HG03060 (cell line): ENCODE data around the gene GRM5.
"Not testable (repeated sequence)": the region's sequence is repeated elsewhere in the genome, so short reads cannot be mapped to it uniquely, and the experiment has no call there.

Source experiments
- ATAC-seq: cut with Tn5 transposase; IDR thresholded peaks from one replicate; pipeline ENCODE4 v1.9.1; 2021; ENCODE audit warnings: low read depth, moderate number of reproducible peaks; ENCODE audit not compliant: unreplicated experiment

The GRM5 gene

DNA sequence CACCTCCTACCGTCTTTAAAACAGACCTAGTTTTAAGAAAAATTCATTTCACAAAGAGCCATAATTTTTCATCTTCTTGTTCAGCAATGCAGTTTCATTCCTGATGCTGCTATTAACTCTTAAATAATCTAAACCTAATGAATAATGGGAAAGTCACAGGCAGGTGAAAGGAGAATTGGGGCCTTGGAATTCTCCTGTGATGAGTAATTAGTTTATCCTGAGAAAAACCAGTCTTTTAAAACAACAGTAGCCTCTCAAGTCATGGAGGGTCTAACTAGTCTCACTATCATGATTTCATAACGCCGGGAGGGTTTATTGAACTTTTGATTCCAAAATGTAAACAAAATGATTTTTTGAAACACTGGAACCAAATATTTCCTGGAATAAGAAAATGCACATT lies 86.8 kb downstream of the GRM5 start:
- ATAC-seq, result not testable (repeated sequence)

DNA sequence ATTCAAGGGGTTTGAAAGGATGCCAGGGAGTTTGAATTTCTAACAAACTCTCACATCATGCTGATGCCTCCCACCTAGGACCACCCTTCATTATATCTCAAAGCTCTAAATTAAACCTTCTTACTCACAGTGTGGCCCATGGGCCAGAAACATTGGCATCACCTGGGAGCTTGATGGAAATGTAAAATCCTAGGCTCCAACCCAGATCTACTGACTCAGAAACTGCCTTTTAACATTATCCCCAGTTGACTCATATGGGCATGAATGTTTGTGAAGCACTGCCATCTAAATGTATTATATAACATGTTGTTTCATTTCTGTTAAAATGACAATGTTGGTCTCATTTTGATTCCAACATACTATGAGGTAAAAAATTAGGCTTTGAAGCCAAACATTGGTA lies 90.3 kb downstream of the GRM5 start:
- ATAC-seq, result not testable (repeated sequence)

DNA sequence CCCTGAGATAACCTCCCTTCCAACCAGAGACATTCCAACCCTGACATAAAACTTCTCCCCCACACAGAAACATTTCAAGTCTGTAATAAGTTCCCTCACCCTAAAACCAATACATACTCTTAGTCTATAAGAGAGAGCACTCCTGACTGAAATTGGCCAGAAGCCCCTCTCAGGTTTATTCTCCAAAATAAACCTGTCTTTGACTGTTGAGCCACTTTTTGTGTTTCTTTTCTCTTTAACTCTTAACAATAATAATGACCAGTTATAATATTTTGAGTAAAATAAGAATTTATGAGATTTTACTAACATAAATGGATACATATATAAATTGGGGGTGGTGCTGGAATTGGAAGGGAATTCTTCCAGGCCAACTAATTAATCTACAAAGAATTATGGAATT lies 93.6 kb downstream of the GRM5 start:
- ATAC-seq, result no peak

DNA sequence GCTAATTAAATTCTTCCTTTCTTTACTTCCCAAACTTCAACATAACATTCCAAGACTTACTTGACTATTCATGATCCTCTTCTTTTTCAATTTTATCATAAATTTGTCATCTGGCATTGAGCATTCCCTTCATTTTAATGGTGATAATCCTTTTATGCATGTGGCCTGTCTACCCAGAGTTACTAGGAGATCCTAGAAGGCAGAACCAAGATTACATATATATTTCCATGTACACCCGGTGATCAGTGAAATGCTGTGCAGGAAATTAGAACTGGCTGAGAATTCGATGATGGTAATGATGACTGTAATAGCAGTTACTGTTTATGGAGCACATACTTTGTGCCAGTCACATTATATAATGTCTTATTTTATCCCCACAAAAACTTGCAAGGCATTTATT lies 104.2 kb downstream of the GRM5 start:
- not testable (repeated sequence) for ATAC-seq

DNA sequence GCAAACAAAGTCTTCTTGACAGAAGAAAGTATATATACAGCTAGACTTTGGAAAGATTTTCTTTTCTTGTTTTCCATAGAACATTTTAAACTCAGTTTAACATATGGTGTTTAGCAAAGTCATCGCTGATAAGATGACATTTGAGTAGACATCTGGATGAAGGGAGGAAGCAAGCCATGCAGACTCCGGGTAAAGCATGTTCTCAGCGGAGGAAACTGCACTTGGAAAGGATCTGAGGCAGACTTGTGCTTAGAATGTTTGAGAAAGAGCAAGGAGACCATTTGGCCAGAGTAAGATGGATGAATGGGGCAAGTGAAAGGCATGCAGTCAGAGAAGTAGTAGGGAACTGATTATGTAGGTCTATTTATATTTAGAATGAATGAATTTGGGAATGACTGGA lies 105.9 kb downstream of the GRM5 start:
- not testable (repeated sequence) for ATAC-seq

- ATAC-seq, result no peak
These were observed 114.8 kb downstream of the GRM5 start for GRCh38 chr11:88950975-88951374.

DNA sequence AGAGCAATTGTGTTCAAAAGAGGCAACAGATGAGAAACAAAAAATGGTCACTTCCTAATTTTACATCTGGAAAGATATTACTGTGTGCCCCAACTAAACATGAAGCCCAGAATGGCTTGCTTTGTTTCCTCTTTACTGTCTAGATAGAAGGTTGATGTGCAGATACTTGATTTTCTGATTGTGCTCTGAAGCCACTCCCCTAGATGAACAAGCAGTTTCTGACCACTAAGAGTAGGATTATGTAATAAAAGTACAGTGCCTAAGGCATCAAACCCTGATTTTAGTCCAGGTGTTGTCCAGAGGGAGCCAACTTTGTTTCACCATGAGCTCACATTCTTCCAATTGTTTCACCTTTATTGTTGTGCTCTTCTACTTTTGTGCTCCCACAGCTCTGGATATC lies 116.9 kb downstream of the GRM5 start:
- not testable (repeated sequence) for ATAC-seq

- ATAC-seq, result peak; percentile 53
These were observed 117.8 kb downstream of the GRM5 start for GRCh38 chr11:88947843-88948572.

GRCh38 chr11:88929665-88930064 lies 136.1 kb downstream of the GRM5 start:
- ATAC-seq, result not testable (repeated sequence)

GRCh38 chr11:88917065-88917464 lies 148.7 kb downstream of the GRM5 start:
- ATAC-seq, result not testable (repeated sequence)

GRCh38 chr11:88909500-88909899 lies 156.3 kb downstream of the GRM5 start:
- ATAC-seq, result no peak

DNA sequence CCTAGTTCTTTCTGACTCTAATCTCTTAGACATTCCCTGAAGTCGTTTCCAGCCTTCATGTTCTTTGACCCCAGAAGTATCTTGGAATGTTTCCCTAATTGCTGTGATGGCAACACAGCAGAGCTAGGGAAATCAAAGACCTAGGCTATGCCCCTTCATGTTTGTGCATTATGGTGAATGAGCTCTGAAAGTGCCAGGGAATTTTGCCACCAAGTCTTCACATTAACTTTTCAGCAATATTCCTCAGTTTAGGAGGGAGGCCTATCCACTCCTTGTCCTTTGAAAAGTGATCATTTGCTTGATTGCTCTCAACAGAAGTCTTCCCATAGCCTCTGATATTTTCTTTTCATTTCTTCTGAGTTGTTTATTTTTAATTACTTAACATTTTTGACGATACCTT lies 164.3 kb downstream of the GRM5 start:
- not testable (repeated sequence) for ATAC-seq

GRCh38 chr11:88888855-88889254 lies 176.9 kb downstream of the GRM5 start:
- not testable (repeated sequence) for ATAC-seq

- ATAC-seq, result peak; percentile 61
These were observed 179.0 kb downstream of the GRM5 start for GRCh38 chr11:88886796-88887195.

DNA sequence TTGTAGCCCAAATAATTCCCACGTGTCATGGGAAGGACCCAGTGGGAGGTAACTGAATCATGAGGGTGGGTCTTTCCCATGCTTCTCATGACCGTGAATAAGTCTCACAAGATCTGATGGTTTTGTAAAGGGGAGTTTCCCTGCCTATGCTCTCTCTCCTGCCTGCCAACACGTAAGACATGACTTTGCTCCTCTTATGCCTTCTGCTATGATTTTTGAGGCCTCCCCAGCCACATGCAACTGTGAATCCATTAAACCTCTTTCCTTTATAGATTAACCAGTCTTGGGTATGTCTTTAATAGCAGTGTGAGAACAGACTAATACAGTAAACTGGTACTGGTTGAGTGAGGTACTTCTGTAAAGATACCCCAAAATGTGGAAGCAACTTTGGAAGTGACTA lies 183.0 kb downstream of the GRM5 start:
- ATAC-seq, result not testable (repeated sequence)

DNA sequence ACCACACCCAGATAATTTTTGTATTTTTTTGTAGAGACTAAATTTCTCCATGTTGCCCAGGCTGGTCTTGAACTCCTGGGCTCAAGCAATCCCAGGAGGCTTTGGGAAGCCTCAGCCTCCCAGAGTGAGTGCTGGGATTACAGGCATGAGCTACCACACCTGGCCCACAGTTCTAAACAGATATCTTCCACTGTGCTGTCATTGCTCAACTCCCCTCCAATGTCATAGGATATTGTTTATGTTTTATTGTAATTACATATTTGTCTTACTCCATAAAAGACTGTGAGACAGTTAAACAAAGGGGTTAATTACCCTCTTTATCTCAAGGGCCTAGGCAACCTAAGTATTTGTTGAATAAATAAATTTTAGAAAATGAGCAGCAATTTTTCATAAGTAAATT lies 204.2 kb downstream of the GRM5 start:
- no peak for ATAC-seq

DNA sequence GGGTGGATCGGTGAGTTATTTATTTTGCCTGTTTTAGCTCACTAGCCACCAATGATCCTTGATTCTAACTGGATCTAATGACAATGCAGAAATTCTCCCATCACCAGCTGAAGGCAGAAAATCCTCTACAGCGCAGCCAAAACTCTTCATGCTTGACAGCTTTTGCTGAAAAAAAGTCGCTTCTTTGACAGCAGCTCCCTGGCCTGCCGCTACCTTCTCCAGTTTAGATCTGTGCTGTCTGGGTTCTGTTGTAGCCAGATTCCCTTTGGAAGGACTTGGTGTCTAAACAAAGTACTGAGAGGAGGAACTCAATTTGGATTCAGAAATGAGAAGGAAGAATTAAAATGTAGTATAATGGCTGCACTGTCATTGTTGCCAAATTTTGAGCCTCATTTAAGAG lies 205.4 kb downstream of the GRM5 start:
- ATAC-seq, result not testable (repeated sequence)

- ATAC-seq, result not testable (repeated sequence)
These were observed 211.8 kb downstream of the GRM5 start for GRCh38 chr11:88853963-88854362.

GRCh38 chr11:88851547-88851946 lies 214.2 kb downstream of the GRM5 start:
- ATAC-seq, result not testable (repeated sequence)

DNA sequence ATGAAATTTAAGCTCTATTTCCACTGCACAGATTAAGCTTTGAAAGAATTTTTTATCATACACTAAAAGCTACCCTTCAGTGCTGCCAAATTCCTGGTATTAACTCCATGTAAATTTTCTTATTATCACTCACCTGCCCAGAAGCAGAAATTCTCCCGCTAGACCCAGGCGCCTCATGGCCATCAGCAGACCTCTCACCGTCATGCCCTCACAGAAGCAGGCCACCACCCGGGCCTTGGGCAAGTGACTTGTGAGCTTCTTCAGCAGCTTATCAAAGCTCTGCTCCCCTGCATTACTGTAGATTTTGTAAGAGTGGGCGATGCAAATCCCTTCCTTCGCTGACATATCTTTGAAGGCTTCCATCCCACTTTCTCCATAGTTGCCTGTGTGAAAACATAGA lies 216.0 kb downstream of the GRM5 start:
- ATAC-seq, result not testable (repeated sequence)

- ATAC-seq, result no peak
These were observed 216.4 kb downstream of the GRM5 start for GRCh38 chr11:88849368-88849767.

GRCh38 chr11:88846266-88846665 lies 219.5 kb downstream of the GRM5 start:
- ATAC-seq, result not testable (repeated sequence)
